ENCODE measurements around the gene SYTL5. TPM values are rescaled to one million over a fixed set of nuclear protein-coding genes. Genes with fewer than 3 reads are reported as not detected.

The SYTL5 gene
- total RNA-seq, 2 experiments from 2014 or later: not detected

GRCh38 chrX:38045538-38046096 is 39.3 kb downstream of the SYTL5 start:
- no peak overlapping the region for H3K27ac Mint-ChIP-seq
- H3K4me3 Mint-ChIP-seq: no peak overlapping the region
- H3K36me3 Mint-ChIP-seq (ENCODE audit: low read depth): no peaks in the 10 kb centered on the region
- H3K27me3 Mint-ChIP-seq: no peaks in the 10 kb centered on the region
- CTCF ChIA-PET: no interaction called here
- DNase-seq: no peak
- no peaks in the 10 kb centered on the region for H3K9me3 Mint-ChIP-seq
- POLR2A ChIA-PET: no interaction called here
- no peaks in the 10 kb centered on the region for H3K4me1 Mint-ChIP-seq

- Mint-ChIP-seq H3K4me1 (peaks cover 3% of the 10 kb centered on the region), H3K27me3 (no peaks in the 10 kb centered on the region), H3K36me3 (ENCODE audit: low read depth) (no peaks in the 10 kb centered on the region), H3K4me3 (no peak overlapping the region), H3K27ac (no peak overlapping the region), H3K9me3 (no peaks in the 10 kb centered on the region)
- ChIA-PET POLR2A (no interaction called here), CTCF (no interaction called here)
- no peak for DNase-seq
Observed at GRCh38 chrX:38048886-38049285, 42.5 kb downstream of the SYTL5 start.

DNA sequence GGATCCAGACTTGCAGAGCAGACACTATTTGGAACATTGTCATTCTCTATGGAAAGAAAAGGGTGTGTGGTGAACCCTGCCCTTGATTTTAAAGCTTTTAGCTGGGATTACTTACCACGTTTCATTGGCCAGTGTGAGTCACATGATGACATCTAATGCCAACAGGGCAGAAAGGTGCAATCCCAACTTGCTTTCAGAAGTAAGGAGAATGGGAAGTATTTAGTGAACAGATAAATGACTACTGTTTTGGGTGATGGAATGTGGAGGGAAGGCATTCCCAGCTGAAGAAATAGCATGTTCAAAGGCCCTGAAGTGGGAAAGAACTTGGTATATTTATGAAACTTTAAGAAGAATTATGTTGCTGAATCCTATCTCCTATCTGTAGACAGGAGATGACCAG is 44.5 kb downstream of the SYTL5 start:
- H3K4me3 Mint-ChIP-seq: no peak overlapping the region
- no peak overlapping the region for H3K27ac Mint-ChIP-seq
- DNase-seq: no peak
- no peaks in the 10 kb centered on the region for H3K9me3 Mint-ChIP-seq
- H3K27me3 Mint-ChIP-seq: no peaks in the 10 kb centered on the region
- POLR2A ChIA-PET: no interaction called here
- H3K4me1 Mint-ChIP-seq: peaks cover 3% of the 10 kb centered on the region
- CTCF ChIA-PET: no interaction called here
- no peaks in the 10 kb centered on the region for H3K36me3 Mint-ChIP-seq (ENCODE audit: low read depth)

- no peak overlapping the region for H3K4me3 Mint-ChIP-seq
- no peak overlapping the region for H3K27ac Mint-ChIP-seq
- H3K36me3 Mint-ChIP-seq (ENCODE audit: low read depth): no peaks in the 10 kb centered on the region
- H3K4me1 Mint-ChIP-seq: peaks cover 3% of the 10 kb centered on the region
- no peaks in the 10 kb centered on the region for H3K27me3 Mint-ChIP-seq
- ChIA-PET CTCF (no interaction called here), POLR2A (no interaction called here)
- DNase-seq: no peak
- no peaks in the 10 kb centered on the region for H3K9me3 Mint-ChIP-seq
Observed at GRCh38 chrX:38052096-38052495, 45.7 kb downstream of the SYTL5 start.

- Mint-ChIP-seq H3K27me3 (no peaks in the 10 kb centered on the region), H3K9me3 (no peaks in the 10 kb centered on the region), H3K27ac (no peak overlapping the region), H3K4me3 (no peak overlapping the region), H3K4me1 (peaks cover 3% of the 10 kb centered on the region), H3K36me3 (ENCODE audit: low read depth) (no peaks in the 10 kb centered on the region)
- ChIA-PET POLR2A (no interaction called here), CTCF (interaction anchor here (0.8 kb wide), 1 partner anchor 156 kb away, joined by 4 read pairs; no protein-coding TSS in a partner anchor)
- no peak for DNase-seq
Observed at GRCh38 chrX:38055170-38055847, 49.0 kb downstream of the SYTL5 start.

- no peak overlapping the region for H3K4me3 Mint-ChIP-seq
- ChIA-PET CTCF (no interaction called here), POLR2A (no interaction called here)
- H3K4me1 Mint-ChIP-seq: no peaks in the 10 kb centered on the region
- DNase-seq: no peak
- H3K36me3 Mint-ChIP-seq (ENCODE audit: low read depth): no peaks in the 10 kb centered on the region
- H3K27me3 Mint-ChIP-seq: no peaks in the 10 kb centered on the region
- H3K27ac Mint-ChIP-seq: no peak overlapping the region
- no peaks in the 10 kb centered on the region for H3K9me3 Mint-ChIP-seq
Observed at GRCh38 chrX:38060331-38060878, 54.1 kb downstream of the SYTL5 start.

- Mint-ChIP-seq H3K36me3 (ENCODE audit: low read depth) (no peaks in the 10 kb centered on the region), H3K27ac (no peak overlapping the region), H3K4me1 (no peaks in the 10 kb centered on the region), H3K4me3 (no peak overlapping the region), H3K27me3 (no peaks in the 10 kb centered on the region), H3K9me3 (no peaks in the 10 kb centered on the region)
- no peak for DNase-seq
- CTCF ChIA-PET: no interaction called here
- POLR2A ChIA-PET: no interaction called here
Observed at GRCh38 chrX:38061335-38061734, 55.0 kb downstream of the SYTL5 start.

- DNase-seq: no peak
- Mint-ChIP-seq H3K36me3 (ENCODE audit: low read depth) (no peaks in the 10 kb centered on the region), H3K9me3 (no peaks in the 10 kb centered on the region), H3K27ac (no peak overlapping the region), H3K4me1 (no peaks in the 10 kb centered on the region), H3K27me3 (no peaks in the 10 kb centered on the region), H3K4me3 (no peak overlapping the region)
- CTCF ChIA-PET: no interaction called here
- POLR2A ChIA-PET: no interaction called here
Observed at GRCh38 chrX:38066934-38067333, 60.6 kb downstream of the SYTL5 start.

GRCh38 chrX:38069273-38069672 is 62.9 kb downstream of the SYTL5 start:
- Mint-ChIP-seq H3K4me1 (no peaks in the 10 kb centered on the region), H3K36me3 (ENCODE audit: low read depth) (no peaks in the 10 kb centered on the region), H3K9me3 (no peaks in the 10 kb centered on the region), H3K27me3 (no peaks in the 10 kb centered on the region), H3K4me3 (no peak overlapping the region), H3K27ac (no peak overlapping the region)
- CTCF ChIA-PET: no interaction called here
- no peak for DNase-seq
- POLR2A ChIA-PET: no interaction called here

DNA sequence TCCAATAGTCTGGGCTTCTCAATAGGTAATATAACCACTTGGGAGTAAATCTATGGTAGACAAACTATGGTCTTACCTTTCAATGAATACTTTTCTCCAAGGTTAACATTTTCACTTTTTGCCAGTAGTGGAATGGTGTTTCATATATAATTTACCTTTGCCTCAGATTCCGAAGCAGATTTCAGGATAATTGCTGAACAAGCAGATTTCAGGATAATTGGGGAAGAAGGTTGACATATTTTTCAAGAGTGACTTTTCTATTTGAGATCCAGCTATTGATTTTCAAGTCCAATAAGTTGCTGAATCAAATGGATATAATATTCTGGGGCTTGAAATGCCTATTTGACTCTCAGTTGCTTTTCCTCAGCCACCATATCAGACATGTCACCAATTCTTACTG is 63.6 kb downstream of the SYTL5 start:
- H3K36me3 Mint-ChIP-seq (ENCODE audit: low read depth): no peaks in the 10 kb centered on the region
- no peak for DNase-seq
- no peaks in the 10 kb centered on the region for H3K4me1 Mint-ChIP-seq
- no peaks in the 10 kb centered on the region for H3K27me3 Mint-ChIP-seq
- H3K27ac Mint-ChIP-seq: no peak overlapping the region
- H3K4me3 Mint-ChIP-seq: no peak overlapping the region
- H3K9me3 Mint-ChIP-seq: no peaks in the 10 kb centered on the region
- ChIA-PET POLR2A (no interaction called here), CTCF (no interaction called here)

GRCh38 chrX:38079463-38079862 is 73.1 kb downstream of the SYTL5 start:
- no peak for DNase-seq
- Mint-ChIP-seq H3K27ac (no peak overlapping the region), H3K27me3 (peaks cover 3% of the 10 kb centered on the region), H3K9me3 (no peaks in the 10 kb centered on the region), H3K36me3 (ENCODE audit: low read depth) (no peaks in the 10 kb centered on the region), H3K4me1 (no peaks in the 10 kb centered on the region), H3K4me3 (no peak overlapping the region)
- POLR2A ChIA-PET: no interaction called here
- CTCF ChIA-PET: no interaction called here

DNA sequence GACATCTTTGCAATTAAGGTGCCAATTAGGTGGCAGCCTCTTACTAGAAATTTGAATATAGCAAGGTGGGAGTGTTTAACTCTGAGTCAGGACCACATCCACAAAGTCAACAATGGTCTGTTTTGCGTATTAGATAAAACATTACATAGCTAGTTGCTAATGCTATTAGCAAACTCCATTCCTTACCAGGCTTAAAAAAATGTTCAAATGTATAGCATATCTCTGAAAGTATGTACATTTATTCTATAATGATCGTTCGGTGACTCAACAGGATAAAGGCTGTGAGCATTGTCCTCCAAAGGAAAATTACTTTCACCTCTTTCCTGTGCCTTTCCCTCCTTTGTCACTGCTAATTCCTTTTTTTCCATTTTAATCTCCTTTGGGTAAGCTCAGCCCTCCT is 74.5 kb downstream of the SYTL5 start:
- Mint-ChIP-seq H3K36me3 (ENCODE audit: low read depth) (no peaks in the 10 kb centered on the region), H3K27ac (no peak overlapping the region), H3K27me3 (peaks cover 3% of the 10 kb centered on the region), H3K4me3 (no peak overlapping the region), H3K9me3 (no peaks in the 10 kb centered on the region), H3K4me1 (no peaks in the 10 kb centered on the region)
- DNase-seq: no peak
- POLR2A ChIA-PET: no interaction called here
- CTCF ChIA-PET: no interaction called here

GRCh38 chrX:38081909-38082308 is 75.6 kb downstream of the SYTL5 start:
- Mint-ChIP-seq H3K9me3 (no peaks in the 10 kb centered on the region), H3K27ac (no peak overlapping the region), H3K36me3 (ENCODE audit: low read depth) (no peaks in the 10 kb centered on the region), H3K4me1 (no peaks in the 10 kb centered on the region), H3K27me3 (peaks cover 3% of the 10 kb centered on the region), H3K4me3 (no peak overlapping the region)
- ChIA-PET CTCF (no interaction called here), POLR2A (no interaction called here)
- no peak for DNase-seq

DNA sequence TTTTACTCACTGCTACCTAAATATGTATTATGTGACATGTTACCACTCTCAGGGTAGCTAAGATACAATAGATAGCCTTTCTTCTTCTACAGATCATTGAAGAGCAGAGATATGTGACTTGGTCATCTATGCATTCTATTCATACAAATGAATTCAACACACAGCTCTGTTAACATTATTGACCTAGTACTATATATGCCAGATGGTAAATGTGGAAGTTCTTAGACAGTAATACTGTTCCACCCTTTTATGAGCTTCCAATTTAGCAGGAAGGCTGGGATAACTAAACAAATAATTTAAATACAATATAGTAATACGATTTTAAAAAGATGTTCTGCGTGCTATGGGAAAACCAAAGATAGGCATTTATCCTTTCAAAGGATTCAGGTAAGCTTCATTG is 76.0 kb downstream of the SYTL5 start:
- H3K27me3 Mint-ChIP-seq: peaks cover 3% of the 10 kb centered on the region
- ChIA-PET POLR2A (no interaction called here), CTCF (no interaction called here)
- H3K4me1 Mint-ChIP-seq: no peaks in the 10 kb centered on the region
- no peak for DNase-seq
- H3K27ac Mint-ChIP-seq: no peak overlapping the region
- H3K4me3 Mint-ChIP-seq: no peak overlapping the region
- no peaks in the 10 kb centered on the region for H3K9me3 Mint-ChIP-seq
- H3K36me3 Mint-ChIP-seq (ENCODE audit: low read depth): no peaks in the 10 kb centered on the region
